ENCODE measurements around the gene FOXL3.

DNA sequence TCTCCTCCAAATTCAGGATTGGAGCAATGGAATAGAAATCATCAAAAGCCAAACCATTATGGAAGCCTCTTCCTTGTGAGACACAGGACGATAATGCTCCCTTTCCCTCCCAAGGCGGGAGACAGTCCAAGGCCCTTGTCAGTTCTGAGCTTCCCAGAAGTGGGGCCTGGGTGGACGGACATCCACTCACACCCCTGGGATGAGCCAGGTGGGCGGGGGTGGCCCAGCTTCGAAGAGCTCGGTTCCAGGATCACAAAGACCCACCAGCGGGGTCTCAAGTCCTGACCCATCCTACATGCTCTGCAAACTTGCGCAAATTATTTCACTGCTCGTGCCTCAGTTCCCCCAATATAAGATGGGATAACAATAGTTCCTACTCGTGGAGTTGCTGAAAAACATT lies 10.1 kb upstream of the FOXL3 start:
- no peak for TF ChIP-seq CTCF (IDR thresholded peaks at IDR 0.05)
- TF ChIP-seq POLR2AphosphoS5 (IDR thresholded peaks at IDR 0.05), result no peak

Data from breast epithelium (tissue), 3 donors.